Measurements from ENCODE around the gene UBE3C.

Gene UBE3C

DNA sequence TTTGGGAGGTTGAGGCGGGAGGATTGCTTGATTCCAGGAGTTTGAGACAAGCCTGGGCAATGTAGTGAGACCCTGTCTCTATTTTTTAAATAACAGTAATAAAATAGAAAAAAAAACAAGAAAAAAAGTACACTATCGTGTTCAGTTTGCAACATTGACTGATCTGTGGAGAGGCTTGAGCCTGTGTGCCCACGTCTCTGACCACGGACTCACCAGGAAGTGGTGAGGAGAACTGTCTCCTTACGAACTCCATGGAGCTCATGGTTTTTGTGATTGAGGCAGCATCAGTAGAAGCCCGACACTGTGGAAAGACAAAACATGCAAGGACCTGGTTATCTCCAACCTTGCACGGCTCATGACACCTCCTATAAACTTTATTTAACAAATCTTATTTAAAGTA, 174.2 kb downstream of the UBE3C start:
- TF ChIP-seq, protein P1, sequence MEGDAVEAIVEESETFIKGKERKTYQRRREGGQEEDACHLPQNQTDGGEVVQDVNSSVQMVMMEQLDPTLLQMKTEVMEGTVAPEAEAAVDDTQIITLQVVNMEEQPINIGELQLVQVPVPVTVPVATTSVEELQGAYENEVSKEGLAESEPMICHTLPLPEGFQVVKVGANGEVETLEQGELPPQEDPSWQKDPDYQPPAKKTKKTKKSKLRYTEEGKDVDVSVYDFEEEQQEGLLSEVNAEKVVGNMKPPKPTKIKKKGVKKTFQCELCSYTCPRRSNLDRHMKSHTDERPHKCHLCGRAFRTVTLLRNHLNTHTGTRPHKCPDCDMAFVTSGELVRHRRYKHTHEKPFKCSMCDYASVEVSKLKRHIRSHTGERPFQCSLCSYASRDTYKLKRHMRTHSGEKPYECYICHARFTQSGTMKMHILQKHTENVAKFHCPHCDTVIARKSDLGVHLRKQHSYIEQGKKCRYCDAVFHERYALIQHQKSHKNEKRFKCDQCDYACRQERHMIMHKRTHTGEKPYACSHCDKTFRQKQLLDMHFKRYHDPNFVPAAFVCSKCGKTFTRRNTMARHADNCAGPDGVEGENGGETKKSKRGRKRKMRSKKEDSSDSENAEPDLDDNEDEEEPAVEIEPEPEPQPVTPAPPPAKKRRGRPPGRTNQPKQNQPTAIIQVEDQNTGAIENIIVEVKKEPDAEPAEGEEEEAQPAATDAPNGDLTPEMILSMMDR (IDR thresholded peaks at IDR 0.05; ENCODE audit: insufficient read depth, low read length, missing control alignments): no peak
- ChIA-PET POLR2A (no interaction called here), CTCF (interaction anchor here (1.8 kb wide), 1 partner anchor 33 kb away, joined by 5 read pairs; no protein-coding TSS in a partner anchor)
- no peak for DNase-seq (ENCODE audit: low read depth, low spot score)
- H3K4me3 ChIP-seq (ENCODE audit: low read depth, low read length): no peak overlapping the region

DNA sequence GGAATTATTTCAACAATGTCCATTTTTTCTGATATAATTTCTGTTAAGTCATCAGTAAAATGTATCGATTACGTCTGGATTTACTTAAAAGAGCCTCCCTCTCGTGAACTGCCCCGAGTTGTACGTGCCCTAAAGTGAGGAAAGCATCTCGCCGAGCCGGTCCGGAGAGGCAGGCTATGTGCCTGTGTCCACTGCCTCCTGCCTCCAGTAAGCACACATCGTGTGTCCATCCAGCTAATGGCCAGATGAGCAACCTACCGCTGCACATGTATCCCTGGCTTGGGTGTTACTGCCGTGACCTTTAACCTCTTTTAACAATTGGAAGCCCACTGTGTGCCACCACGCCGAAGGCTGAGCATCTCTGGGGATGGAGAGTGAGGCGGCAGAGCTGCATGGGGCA, 174.9 kb downstream of the UBE3C start:
- no peak for DNase-seq (ENCODE audit: low read depth, low spot score)
- POLR2A ChIA-PET: no interaction called here
- H3K4me3 ChIP-seq (ENCODE audit: low read depth, low read length): no peak overlapping the region
- TF ChIP-seq, protein P1 (IDR thresholded peaks at IDR 0.05; ENCODE audit: insufficient read depth, low read length, missing control alignments): no peak
- CTCF ChIA-PET: interaction anchor here (1.0 kb wide), 1 partner anchor 40 kb away, joined by 5 read pairs; no protein-coding TSS in a partner anchor

DNA sequence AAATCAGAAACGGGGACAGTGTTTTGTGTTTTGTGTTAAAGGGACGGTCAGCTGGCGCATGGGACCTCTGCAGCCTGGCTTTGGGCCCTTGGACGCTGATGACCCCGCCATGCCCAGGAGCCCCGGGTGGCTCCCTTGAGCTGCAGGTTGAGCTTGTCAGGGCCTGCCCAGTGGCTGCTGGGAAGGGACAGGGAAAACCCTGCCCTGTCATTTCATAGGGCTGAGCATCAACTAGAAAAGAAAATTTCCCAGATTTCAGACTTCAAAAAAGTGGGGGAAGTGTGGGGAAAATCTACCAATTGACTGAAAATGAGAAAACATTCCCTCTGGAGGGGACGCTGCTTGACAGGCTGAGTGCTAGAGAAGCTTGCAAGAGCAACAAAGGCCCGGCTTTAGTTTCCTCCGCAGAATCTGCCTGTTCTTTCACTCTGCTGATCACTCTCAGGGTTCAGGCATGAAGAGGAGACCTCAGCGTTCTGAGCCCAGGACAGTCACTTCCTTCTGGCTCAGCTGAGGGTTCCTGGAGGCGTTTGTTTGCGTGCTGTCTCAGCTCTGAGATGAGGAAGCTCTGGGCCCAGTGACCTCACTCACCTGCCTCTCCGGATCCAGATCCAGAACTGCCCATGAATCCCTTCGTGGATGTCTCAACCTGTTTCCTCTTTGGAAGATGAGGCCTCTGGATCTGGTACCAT, 179.4 kb downstream of the UBE3C start:
- CTCF ChIA-PET: interaction anchor here (0.6 to 1.4 kb wide), 3 partner anchors 16 to 69 kb away, joined by 4 read pairs; no protein-coding TSS in a partner anchor

More for the DNA sequence above, 179.4 kb downstream of the UBE3C start:
- POLR2A ChIA-PET: no interaction called here
- DNase-seq (ENCODE audit: low read depth, low spot score): no peak
- no peak overlapping the region for H3K4me3 ChIP-seq (ENCODE audit: low read depth, low read length)
- TF ChIP-seq, protein P1 (IDR thresholded peaks at IDR 0.05; ENCODE audit: insufficient read depth, low read length, missing control alignments): no peak
